GM12878 (cell line): ENCODE data around the gene AHNAK2. TPM values are rescaled to one million over a fixed set of nuclear protein-coding genes. Genes with fewer than 3 reads are reported as not detected.

ENCODE experiments used
- BCL11A ChIP-seq: IDR thresholded peaks from 2 replicates; pipeline ENCODE4 v1.6.1; 2011; ENCODE audit warnings: low read depth, low read length
- CBFB ChIP-seq: IDR thresholded peaks from 2 replicates; pipeline ENCODE4 v1.6.1; 2016; ENCODE audit warnings: antibody characterized with exemption, low read depth
- EP300 ChIP-seq, 2 experiments: fragments of 150-350 bp in 1 of 2; IDR thresholded peaks; 2 replicates each; pipeline ENCODE4 v1.6.1; 2011 to 2012; ENCODE audit warnings: low read depth in 2 of 2, low read length in 2 of 2, borderline replicate concordance in 1 of 2, improper control_type of control experiment in 1 of 2, inconsistent platforms in 1 of 2; ENCODE audit not compliant: control insufficient read depth in 1 of 2
- EZH2 ChIP-seq: IDR thresholded peaks from 2 replicates; pipeline ENCODE4 v1.6.1; 2012; ENCODE audit warnings: low read depth, mild to moderate bottlenecking, control low read depth, inconsistent platforms, low read length, borderline replicate concordance; ENCODE audit not compliant: control insufficient read depth
- FOS ChIP-seq: IDR thresholded peaks from 3 replicates; pipeline ENCODE4 v1.6.1; 2011; ENCODE audit warnings: borderline replicate concordance; ENCODE audit not compliant: insufficient read length; ENCODE audit errors: extremely low read depth
- FOXM1 ChIP-seq: IDR thresholded peaks from 2 replicates; pipeline ENCODE4 v1.6.1; 2012; ENCODE audit warnings: low read depth, mild to moderate bottlenecking, inconsistent platforms, low read length, moderate library complexity
- HDAC2 ChIP-seq: fragments of 200-600 bp; sonication (generic); IDR thresholded peaks from 2 replicates; pipeline ENCODE4 v1.6.1; 2017
- JUNB ChIP-seq: IDR thresholded peaks from 2 replicates; pipeline ENCODE4 v1.6.1; 2016; ENCODE audit warnings: antibody characterized with exemption, mild to moderate bottlenecking
- MXI1 ChIP-seq: fragments of 150-350 bp; IDR thresholded peaks from 2 replicates; pipeline ENCODE4 v1.6.1; 2011; ENCODE audit warnings: low read depth, mild to moderate bottlenecking, inconsistent platforms, low read length, improper control_type of control experiment
- MYB ChIP-seq: fragments of 150-350 bp; IDR thresholded peaks from 2 replicates; pipeline ENCODE4 v1.6.1; 2014; ENCODE audit warnings: mild to moderate bottlenecking, low read depth, low read length, borderline replicate concordance
- NBN ChIP-seq: fragments of 450-650 bp; IDR thresholded peaks from 2 replicates; pipeline ENCODE4 v1.6.1; 2016
- RAD21 ChIP-seq: IDR thresholded peaks from 2 replicates; pipeline ENCODE4 v1.6.1; 2011; ENCODE audit warnings: mild to moderate bottlenecking, low read depth, low read length, moderate library complexity; ENCODE audit not compliant: insufficient read depth
- RBBP5 ChIP-seq: fragments of 200-600 bp; sonication (generic); conservative IDR thresholded peaks from 2 replicates; pipeline ENCODE4 v1.6.1; 2016
- RCOR1 ChIP-seq: conservative IDR thresholded peaks from 2 replicates; pipeline ENCODE4 v1.6.1; 2012; ENCODE audit warnings: low read depth, low read length, improper control_type of control experiment
- RFX5 ChIP-seq: IDR thresholded peaks from 2 replicates; pipeline ENCODE4 v1.6.1; 2011; ENCODE audit warnings: low read depth, low read length, improper control_type of control experiment
- SP1 ChIP-seq: IDR thresholded peaks from one replicate; pipeline ENCODE4 v1.6.1; 2011; ENCODE audit warnings: low read depth, low read length
- SREBF1 ChIP-seq: IDR thresholded peaks from 2 replicates; pipeline ENCODE4 v1.6.1; 2012; ENCODE audit warnings: mild to moderate bottlenecking, low read length
- SRF ChIP-seq, 2 experiments: IDR thresholded peaks; 2 replicates each; pipeline ENCODE4 v1.6.1; 2011; ENCODE audit warnings: low read depth in 2 of 2, low read length in 2 of 2, mild to moderate bottlenecking in 1 of 2, moderate library complexity in 1 of 2
- SUZ12 ChIP-seq: fragments of 200-600 bp; sonication (generic); IDR thresholded peaks from one replicate; pipeline ENCODE4 v1.6.1; 2018; ENCODE audit warnings: antibody characterized with exemption, mild to moderate bottlenecking; ENCODE audit not compliant: unreplicated experiment
- TARDBP ChIP-seq: IDR thresholded peaks from 2 replicates; pipeline ENCODE4 v1.6.1; 2016; ENCODE audit warnings: borderline replicate concordance
- YBX1 ChIP-seq: fragments of 450-650 bp; IDR thresholded peaks from 2 replicates; pipeline ENCODE4 v1.6.1; 2016; ENCODE audit warnings: antibody characterized with exemption
- ZBED1 ChIP-seq: IDR thresholded peaks from 2 replicates; pipeline ENCODE4 v1.6.1; 2016; ENCODE audit warnings: borderline replicate concordance
- ZBTB40 ChIP-seq: fragments of 450-650 bp; IDR thresholded peaks from 2 replicates; pipeline ENCODE4 v1.6.1; 2016; ENCODE audit warnings: mild to moderate bottlenecking, moderate library complexity, borderline replicate concordance
- ZNF24 ChIP-seq: fragments of 450-650 bp; IDR thresholded peaks from 2 replicates; pipeline ENCODE4 v1.6.1; 2017; ENCODE audit warnings: antibody characterized with exemption, mild to moderate bottlenecking
- ZNF274 ChIP-seq: IDR thresholded peaks from one replicate; pipeline ENCODE4 v1.8.0; 2011; ENCODE audit not compliant: insufficient read length, insufficient read depth
- polyA plus RNA-seq, 11 experiments: library from polyadenylated mRNA; depleted of rRNA in 4 of 11; unstranded in 6 of 11; stranded (reverse) in 5 of 11; fragments of >200 nt; fragmentation: Nextera tagmentation in 4 of 11; fragmentation: Illumina TruSeq in 1 of 11; extraction: Ambion mirVana in 4 of 11; extraction: Trizol in 1 of 11; gene quantifications; 1 replicate in 1 of 11; 2 replicates in 10 of 11; pipeline versions ENCODE4 v1.2.1 to v1.2.3, GENCODE V29; 2011 to 2016; ENCODE audit warnings: inconsistent platforms in 2 of 11, missing spikeins in 2 of 11, low read depth in 1 of 11
- total RNA-seq, 4 experiments: library from RNA; depleted of rRNA in 3 of 4; stranded (reverse); fragments of >200 nt in 3 of 4; fragmentation: Illumina TruSeq in 1 of 4; extraction: Trizol in 1 of 4; gene quantifications; 2 replicates each; pipeline versions ENCODE4 v1.2.1 to v1.2.3, GENCODE V29; 2013 to 2021
- TF ChIP-seq, protein P1 (sequence below): IDR thresholded peaks from 2 replicates; pipeline ENCODE4 v1.6.1; 2012; ENCODE audit warnings: low read length, inconsistent platforms
- TF ChIP-seq, protein P2 (sequence below): IDR thresholded peaks from 2 replicates; pipeline ENCODE4 v1.6.1; 2011; ENCODE audit warnings: borderline replicate concordance, low read depth, mild to moderate bottlenecking, moderate library complexity, mixed read lengths, low read length; ENCODE audit not compliant: insufficient read depth; ENCODE audit errors: extremely low read length

AHNAK2 gene
- total and polyA plus RNA-seq, 10 of the 15 experiments (the other 5 are each of a cell fraction or from before 2014, with no cell fraction given): 0.03 to 0.10 TPM; not detected in 8

- TF ChIP-seq ZBTB40 (no peak), ZBED1 (no peak), SUZ12 (no peak), SRF (IDR thresholded peaks at IDR 0.05; ENCODE audit: low read depth in 2 of 2, low read length in 2 of 2) (no peak), FOS (no peak), YBX1 (no peak), BCL11A (no peak), SREBF1 (no peak), HDAC2 (no peak), EZH2 (no peak), NBN (0 out of 2 replicates have a peak, but pooled peaks have one; percentile 57), EP300 (IDR thresholded peaks at IDR 0.05; ENCODE audit: borderline replicate concordance in 1 of 2, control insufficient read depth in 1 of 2, low read depth in 2 of 2, low read length in 2 of 2) (no peak), ZNF24 (no peak), MXI1 (peak; percentile 95), RCOR1 (no peak), FOXM1 (no peak), TARDBP (no peak), ZNF274 (no peak), SP1 (peak; percentile 81), JUNB (no peak), RAD21 (no peak), RFX5 (peak; percentile 72), MYB (no peak), CBFB (peak; percentile 47; the same call in 1 of the 2 replicates), RBBP5 (no peak)
- TF ChIP-seq, protein P1, sequence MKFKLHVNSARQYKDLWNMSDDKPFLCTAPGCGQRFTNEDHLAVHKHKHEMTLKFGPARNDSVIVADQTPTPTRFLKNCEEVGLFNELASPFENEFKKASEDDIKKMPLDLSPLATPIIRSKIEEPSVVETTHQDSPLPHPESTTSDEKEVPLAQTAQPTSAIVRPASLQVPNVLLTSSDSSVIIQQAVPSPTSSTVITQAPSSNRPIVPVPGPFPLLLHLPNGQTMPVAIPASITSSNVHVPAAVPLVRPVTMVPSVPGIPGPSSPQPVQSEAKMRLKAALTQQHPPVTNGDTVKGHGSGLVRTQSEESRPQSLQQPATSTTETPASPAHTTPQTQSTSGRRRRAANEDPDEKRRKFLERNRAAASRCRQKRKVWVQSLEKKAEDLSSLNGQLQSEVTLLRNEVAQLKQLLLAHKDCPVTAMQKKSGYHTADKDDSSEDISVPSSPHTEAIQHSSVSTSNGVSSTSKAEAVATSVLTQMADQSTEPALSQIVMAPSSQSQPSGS: no peak
- TF ChIP-seq, protein P2, sequence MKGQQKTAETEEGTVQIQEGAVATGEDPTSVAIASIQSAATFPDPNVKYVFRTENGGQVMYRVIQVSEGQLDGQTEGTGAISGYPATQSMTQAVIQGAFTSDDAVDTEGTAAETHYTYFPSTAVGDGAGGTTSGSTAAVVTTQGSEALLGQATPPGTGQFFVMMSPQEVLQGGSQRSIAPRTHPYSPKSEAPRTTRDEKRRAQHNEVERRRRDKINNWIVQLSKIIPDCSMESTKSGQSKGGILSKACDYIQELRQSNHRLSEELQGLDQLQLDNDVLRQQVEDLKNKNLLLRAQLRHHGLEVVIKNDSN: peak; percentile 94
These were observed 42.9 kb upstream of the AHNAK2 start, which contains the start of gene CDCA4 (continued) for GRCh38 chr14:105020815-105021655.
